Upper lobe of right lung (tissue), 1 donor: ENCODE data around the gene GID8. TPM values are rescaled to one million over a fixed set of nuclear protein-coding genes. Genes with fewer than 3 reads are reported as not detected.
A peak's percentile ranks its signal among the peaks of the same experiment; 100 is the strongest.

Experiments used
- ATAC-seq: fragments of 200-7000 bp; cut with Tn5 transposase; one replicate; pipeline ENCODE4 v1.9.1; 2020; ENCODE audit warnings: mild to moderate bottlenecking, moderate library complexity
- DNase-seq: peaks from one replicate; pipeline ENCODE4 v3.0.0-alpha.2; 2020
- H3K27ac ChIP-seq: fragments of 200-600 bp; one replicate; pipeline ENCODE4 v1.8.0; 2022
- H3K27me3 ChIP-seq: fragments of 200-600 bp; one replicate; pipeline ENCODE4 v1.8.0; 2022; ENCODE audit warnings: mild to moderate bottlenecking
- H3K36me3 ChIP-seq: fragments of 200-600 bp; one replicate; pipeline ENCODE4 v1.8.0; 2022
- H3K4me1 ChIP-seq: fragments of 200-600 bp; one replicate; pipeline ENCODE4 v1.8.0; 2022
- H3K4me3 ChIP-seq: fragments of 200-600 bp; one replicate; pipeline ENCODE4 v1.8.0; 2022; ENCODE audit warnings: mild to moderate bottlenecking
- H3K9me3 ChIP-seq: fragments of 200-600 bp; one replicate; pipeline ENCODE4 v1.8.0; 2022
- intact Hi-C: fragments of 100-400 bp; cut with DNase I; formaldehyde crosslinking; loops from one replicate; pipeline ENCODE4 v1.11.0; 2022
- long read RNA-seq: library from polyadenylated mRNA; unstranded; transcript quantifications from one replicate; pipeline ENCODE4 v2.0.0, GENCODE V29; 2021
- total RNA-seq: library from RNA; stranded (reverse); fragmentation: NEBNext Ultra II Directional; extraction: Animal tissue kit (Norgen Biotek cat#: 25700); gene quantifications from one replicate; pipeline ENCODE4 v1.2.1, GENCODE V29; 2021
- TF ChIP-seq, protein P1 (sequence below): fragments of 200-600 bp; IDR thresholded peaks from one replicate; pipeline ENCODE4 v1.8.0; 2022; ENCODE audit warnings: antibody characterized with exemption
- donor health status: DM: no; HTN: yes; CAD: no; lungs with severe emphysema.

Gene GID8
- total RNA-seq: 27.4 TPM
- long read RNA-seq, full-length matches to known transcripts: 57 of 69 reads
- long read RNA-seq, partial matches to known transcripts: 5 of 69 reads
- long read RNA-seq, other reads (novel, unspliced or antisense): 7 of 69 reads

DNA sequence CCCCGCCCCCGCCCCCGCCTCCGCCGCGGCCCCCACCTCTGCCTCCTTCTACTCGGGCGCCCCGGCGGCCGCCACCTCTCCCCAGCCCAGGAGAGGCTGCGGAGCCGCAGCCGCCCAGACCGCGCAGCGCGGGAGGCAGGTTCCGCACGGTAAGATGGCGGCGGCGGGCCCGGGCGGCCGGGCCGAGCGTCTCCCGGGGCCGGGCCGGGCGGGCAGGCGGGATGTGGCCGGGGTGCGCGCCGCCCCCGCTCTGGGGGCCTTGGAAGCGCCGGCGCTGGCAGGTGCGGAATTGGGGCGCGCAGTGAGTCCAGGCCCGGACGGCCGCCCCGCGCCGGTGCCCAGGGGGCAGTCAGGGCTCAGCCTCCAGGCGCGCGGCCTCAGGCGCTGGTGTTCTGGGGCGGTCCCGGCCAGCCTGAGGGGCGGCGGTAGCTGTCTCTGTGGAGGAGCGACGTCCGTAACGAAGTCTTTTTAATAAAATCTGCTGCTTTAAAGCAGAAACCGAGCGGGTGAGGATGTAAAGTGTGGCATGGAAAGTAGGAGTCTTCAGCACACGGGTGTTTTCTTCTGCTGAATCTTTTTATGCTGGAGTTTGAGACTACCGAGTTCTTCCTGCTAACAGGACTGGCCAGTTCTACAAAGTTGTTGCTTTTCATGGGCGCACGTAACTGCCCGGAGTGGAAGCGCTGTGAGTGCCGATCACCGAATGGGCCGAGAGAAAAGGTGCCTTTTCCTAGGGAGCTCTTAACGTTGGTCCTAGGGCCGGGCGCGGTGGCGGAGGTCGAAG, at the start of gene GID8:
Gene GID8 (plus strand): TSS at position 43 of the 784 bp plus-strand sequence. CDS start 3,356 bp downstream, outside the sequence.
- DNase-seq: peak; percentile 81
- peak within 1 kb of the TSS; percentile 93 for H3K27ac ChIP-seq
- no peaks in the 10 kb centered on the region for H3K9me3 ChIP-seq
- no peaks in the 10 kb centered on the region for H3K27me3 ChIP-seq
- intact Hi-C loops: no loop called here
- TF ChIP-seq, protein P1, sequence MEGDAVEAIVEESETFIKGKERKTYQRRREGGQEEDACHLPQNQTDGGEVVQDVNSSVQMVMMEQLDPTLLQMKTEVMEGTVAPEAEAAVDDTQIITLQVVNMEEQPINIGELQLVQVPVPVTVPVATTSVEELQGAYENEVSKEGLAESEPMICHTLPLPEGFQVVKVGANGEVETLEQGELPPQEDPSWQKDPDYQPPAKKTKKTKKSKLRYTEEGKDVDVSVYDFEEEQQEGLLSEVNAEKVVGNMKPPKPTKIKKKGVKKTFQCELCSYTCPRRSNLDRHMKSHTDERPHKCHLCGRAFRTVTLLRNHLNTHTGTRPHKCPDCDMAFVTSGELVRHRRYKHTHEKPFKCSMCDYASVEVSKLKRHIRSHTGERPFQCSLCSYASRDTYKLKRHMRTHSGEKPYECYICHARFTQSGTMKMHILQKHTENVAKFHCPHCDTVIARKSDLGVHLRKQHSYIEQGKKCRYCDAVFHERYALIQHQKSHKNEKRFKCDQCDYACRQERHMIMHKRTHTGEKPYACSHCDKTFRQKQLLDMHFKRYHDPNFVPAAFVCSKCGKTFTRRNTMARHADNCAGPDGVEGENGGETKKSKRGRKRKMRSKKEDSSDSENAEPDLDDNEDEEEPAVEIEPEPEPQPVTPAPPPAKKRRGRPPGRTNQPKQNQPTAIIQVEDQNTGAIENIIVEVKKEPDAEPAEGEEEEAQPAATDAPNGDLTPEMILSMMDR: no peak
- peak within 1 kb of the TSS; percentile 93 for H3K4me3 ChIP-seq
- ATAC-seq: peak; percentile 54
- H3K4me1 ChIP-seq: peaks cover 28% of the 10 kb centered on the region
- peaks cover 22% of the 10 kb centered on the region for H3K36me3 ChIP-seq

GRCh38 chr20:62888406-62888805, 49.5 kb upstream of the GID8 start:
- no peaks in the 10 kb centered on the region for H3K27me3 ChIP-seq
- intact Hi-C loops: no loop called here
- no peak overlapping the region for H3K27ac ChIP-seq
- H3K4me1 ChIP-seq: no peaks in the 10 kb centered on the region
- ATAC-seq: no peak
- no peaks in the 10 kb centered on the region for H3K9me3 ChIP-seq
- H3K36me3 ChIP-seq: peaks cover 65% of the 10 kb centered on the region
- DNase-seq: no peak
- no peak overlapping the region for H3K4me3 ChIP-seq
- TF ChIP-seq, protein P1: no peak

GRCh38 chr20:62888910-62889309, 49.0 kb upstream of the GID8 start:
- TF ChIP-seq, protein P1: no peak
- H3K27ac ChIP-seq: no peak overlapping the region
- no peaks in the 10 kb centered on the region for H3K27me3 ChIP-seq
- no peak for DNase-seq
- H3K4me3 ChIP-seq: no peak overlapping the region
- H3K4me1 ChIP-seq: no peaks in the 10 kb centered on the region
- H3K9me3 ChIP-seq: no peaks in the 10 kb centered on the region
- intact Hi-C loops: no loop called here
- ATAC-seq: no peak
- H3K36me3 ChIP-seq: peaks cover 70% of the 10 kb centered on the region

- H3K27me3 ChIP-seq: no peaks in the 10 kb centered on the region
- no peak overlapping the region for H3K27ac ChIP-seq
- TF ChIP-seq, protein P1: no peak
- no peaks in the 10 kb centered on the region for H3K9me3 ChIP-seq
- no peak overlapping the region for H3K4me3 ChIP-seq
- H3K4me1 ChIP-seq: no peaks in the 10 kb centered on the region
- peaks cover 76% of the 10 kb centered on the region for H3K36me3 ChIP-seq
- no peak for ATAC-seq
- DNase-seq: no peak
- intact Hi-C loops: no loop called here
Measured at GRCh38 chr20:62889411-62889810, 48.5 kb upstream of the GID8 start.

GRCh38 chr20:62889871-62890270, 48.1 kb upstream of the GID8 start:
- no peaks in the 10 kb centered on the region for H3K27me3 ChIP-seq
- ATAC-seq (no peak), DNase-seq (no peak)
- TF ChIP-seq, protein P1: no peak
- peaks cover 80% of the 10 kb centered on the region for H3K36me3 ChIP-seq
- no peaks in the 10 kb centered on the region for H3K9me3 ChIP-seq
- H3K4me3 ChIP-seq: no peak overlapping the region
- no peaks in the 10 kb centered on the region for H3K4me1 ChIP-seq
- intact Hi-C loops: no loop called here
- H3K27ac ChIP-seq: no peak overlapping the region
